Fibroblast of the aortic adventitia (primary cell): ENCODE results near the gene ZXDC. TPM values are rescaled to one million over a fixed set of nuclear protein-coding genes. Genes with fewer than 3 reads are reported as not detected.

ENCODE experiments used
- DNase-seq: peaks from one replicate; pipeline ENCODE4 v3.0.0-alpha.2; 2010; ENCODE audit warnings: low read depth
- H3K4me3 ChIP-seq: 2 replicates; pipeline ENCODE4 v1.5.1; 2011; ENCODE audit warnings: low read depth, mild to moderate bottlenecking, control low read depth, low read length, moderate library complexity
- total RNA-seq: library from RNA; depleted of rRNA; stranded (reverse); fragments of >200 nt; gene quantifications from 2 replicates; pipeline ENCODE4 v1.2.3, GENCODE V29; 2012; ENCODE audit warnings: low replicate concordance
- TF ChIP-seq, protein P1 (sequence below): IDR thresholded peaks from 2 replicates; pipeline ENCODE4 v1.5.1; 2011; ENCODE audit warnings: mild to moderate bottlenecking, low read length, control low read depth, inconsistent platforms; ENCODE audit not compliant: insufficient read depth

The ZXDC gene
- total RNA-seq, 1 donor = 26.7 TPM

DNA sequence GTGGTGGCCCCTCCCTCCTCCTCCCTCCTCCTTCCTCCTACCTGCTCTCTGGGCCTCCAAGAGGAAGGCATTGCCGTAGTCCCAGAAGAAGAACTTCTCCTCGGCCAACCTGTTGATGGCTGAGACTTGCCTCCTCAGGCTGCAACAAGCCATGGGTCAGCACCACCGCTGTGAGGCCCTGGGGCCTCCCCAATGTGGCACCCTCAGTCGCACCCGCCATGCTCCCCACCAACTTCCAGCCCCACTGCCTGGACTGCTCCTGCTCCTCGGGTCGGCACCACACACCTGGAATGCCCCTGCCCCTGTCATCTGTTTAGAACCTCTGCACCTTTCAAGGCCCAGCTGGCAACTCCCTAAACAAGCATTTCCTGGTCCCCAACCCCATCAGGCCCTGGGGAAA, 24.3 kb upstream of the ZXDC start:
- TF ChIP-seq, protein P1, sequence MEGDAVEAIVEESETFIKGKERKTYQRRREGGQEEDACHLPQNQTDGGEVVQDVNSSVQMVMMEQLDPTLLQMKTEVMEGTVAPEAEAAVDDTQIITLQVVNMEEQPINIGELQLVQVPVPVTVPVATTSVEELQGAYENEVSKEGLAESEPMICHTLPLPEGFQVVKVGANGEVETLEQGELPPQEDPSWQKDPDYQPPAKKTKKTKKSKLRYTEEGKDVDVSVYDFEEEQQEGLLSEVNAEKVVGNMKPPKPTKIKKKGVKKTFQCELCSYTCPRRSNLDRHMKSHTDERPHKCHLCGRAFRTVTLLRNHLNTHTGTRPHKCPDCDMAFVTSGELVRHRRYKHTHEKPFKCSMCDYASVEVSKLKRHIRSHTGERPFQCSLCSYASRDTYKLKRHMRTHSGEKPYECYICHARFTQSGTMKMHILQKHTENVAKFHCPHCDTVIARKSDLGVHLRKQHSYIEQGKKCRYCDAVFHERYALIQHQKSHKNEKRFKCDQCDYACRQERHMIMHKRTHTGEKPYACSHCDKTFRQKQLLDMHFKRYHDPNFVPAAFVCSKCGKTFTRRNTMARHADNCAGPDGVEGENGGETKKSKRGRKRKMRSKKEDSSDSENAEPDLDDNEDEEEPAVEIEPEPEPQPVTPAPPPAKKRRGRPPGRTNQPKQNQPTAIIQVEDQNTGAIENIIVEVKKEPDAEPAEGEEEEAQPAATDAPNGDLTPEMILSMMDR = no peak
- DNase-seq = no peak
- no peak overlapping the region for H3K4me3 ChIP-seq

DNA sequence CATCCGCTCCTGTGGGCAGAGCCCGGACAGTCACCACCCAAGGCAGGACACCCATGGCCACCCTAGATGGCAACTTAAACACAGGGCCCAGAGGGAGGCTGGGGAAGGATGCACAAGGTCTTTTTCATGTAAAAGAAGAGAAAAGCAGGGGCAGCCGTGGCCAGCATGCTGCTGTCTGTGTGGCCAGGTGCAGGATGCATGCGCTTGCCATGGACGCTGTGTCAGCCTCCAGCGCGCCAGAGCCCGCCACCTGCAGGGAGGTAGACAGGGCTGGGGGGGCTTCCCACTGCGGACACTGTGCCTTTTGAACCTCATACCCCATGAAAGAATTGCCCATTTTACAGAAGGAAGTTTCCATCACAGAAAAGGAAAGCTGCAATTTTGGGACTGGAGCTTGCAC, 23.7 kb upstream of the ZXDC start:
- DNase-seq = no peak
- TF ChIP-seq, protein P1 = no peak

GRCh38 chr3:126498929-126499328, 23.2 kb upstream of the ZXDC start:
- TF ChIP-seq, protein P1 = no peak
- no peak for DNase-seq

More for the DNA sequence above, 23.7 kb upstream of the ZXDC start:
- H3K4me3 ChIP-seq = no peak overlapping the region

GRCh38 chr3:126498461-126498860, 22.8 kb upstream of the ZXDC start:
- no peak for DNase-seq
- no peak overlapping the region for H3K4me3 ChIP-seq
- TF ChIP-seq, protein P1 = no peak

More at GRCh38 chr3:126498929-126499328, 23.2 kb upstream of the ZXDC start:
- H3K4me3 ChIP-seq = no peak overlapping the region

DNA sequence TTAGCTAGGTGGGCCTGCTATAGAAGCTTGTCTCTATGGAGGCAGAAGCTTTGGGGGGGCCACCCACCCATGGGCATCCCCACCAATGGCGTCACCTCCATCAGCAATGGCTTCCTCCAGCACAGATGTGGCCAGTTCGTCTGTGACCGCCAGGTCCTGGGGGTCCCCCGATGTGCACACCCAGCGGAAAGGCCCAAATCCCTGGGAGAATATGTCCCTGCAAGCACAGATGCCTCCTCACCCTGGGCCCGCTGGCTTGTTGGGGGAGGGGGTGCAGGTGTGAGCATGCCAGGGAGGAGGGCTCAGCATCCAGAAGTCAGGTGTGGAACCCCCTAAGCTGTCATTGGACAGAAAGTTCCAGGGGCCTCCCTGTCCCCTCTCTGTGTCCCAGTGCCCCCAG, 22.3 kb upstream of the ZXDC start:
- TF ChIP-seq, protein P1 = no peak
- H3K4me3 ChIP-seq = no peak overlapping the region

GRCh38 chr3:126496894-126497850, 21.5 kb upstream of the ZXDC start:
- TF ChIP-seq, protein P1 = no peak
- DNase-seq = no peak
- no peak overlapping the region for H3K4me3 ChIP-seq

More for the DNA sequence above, 22.3 kb upstream of the ZXDC start:
- no peak for DNase-seq
